Loucy (cell line): ENCODE data around the gene CORO1C.

ENCODE experiments used
- H2AFZ ChIP-seq: fragments of 200-600 bp; sonication (generic); 2 replicates; pipeline ENCODE4 v1.6.0; 2016; ENCODE audit warnings: antibody characterized with exemption, mild to moderate bottlenecking, low read length, moderate library complexity
- H3F3A ChIP-seq: fragments of 200-600 bp; 2 replicates; pipeline ENCODE4 v1.6.0; 2016; ENCODE audit warnings: antibody characterized with exemption, low read depth, mild to moderate bottlenecking
- H3K27me3 ChIP-seq: fragments of 200-600 bp; sonication (generic); 2 replicates; pipeline ENCODE4 v1.6.1; 2014; ENCODE audit warnings: low read length, mild to moderate bottlenecking; ENCODE audit not compliant: insufficient read depth, poor library complexity, severe bottlenecking
- H3K36me3 ChIP-seq: fragments of 200-600 bp; sonication (generic); 2 replicates; pipeline ENCODE4 v1.6.1; 2016; ENCODE audit warnings: low read length; ENCODE audit not compliant: insufficient read depth
- H3K4me1 ChIP-seq: fragments of 200-600 bp; sonication (generic); 2 replicates; pipeline ENCODE4 v1.5.1; 2014; ENCODE audit warnings: low read length, mild to moderate bottlenecking; ENCODE audit not compliant: insufficient read depth, poor library complexity, severe bottlenecking
- H3K4me2 ChIP-seq: fragments of 200-600 bp; sonication (generic); 2 replicates; pipeline ENCODE4 v1.6.0; 2014; ENCODE audit warnings: antibody characterized with exemption, low read length, low read depth, mild to moderate bottlenecking; ENCODE audit not compliant: poor library complexity, severe bottlenecking
- H3K4me3 ChIP-seq: fragments of 200-600 bp; sonication (generic); 2 replicates; pipeline ENCODE4 v1.5.1; 2014; ENCODE audit warnings: low read length, mild to moderate bottlenecking, mixed read lengths; ENCODE audit not compliant: poor library complexity, severe bottlenecking
- H3K79me2 ChIP-seq: fragments of 200-600 bp; sonication (generic); 2 replicates; pipeline ENCODE4 v1.6.1; 2014; ENCODE audit warnings: low read length; ENCODE audit not compliant: insufficient read depth
- H3K9ac ChIP-seq: fragments of 200-600 bp; sonication (generic); 2 replicates; pipeline ENCODE4 v1.6.0; 2014; ENCODE audit warnings: mild to moderate bottlenecking, low read depth, low read length, moderate library complexity; ENCODE audit not compliant: poor library complexity, severe bottlenecking
- H3K9me2 ChIP-seq: fragments of 200-600 bp; sonication (generic); replicated peaks from 2 replicates; pipeline ENCODE4 v1.6.1; 2016; ENCODE audit warnings: low read depth, low read length, mixed read lengths
- H3K9me3 ChIP-seq: fragments of 200-600 bp; sonication (generic); 2 replicates; pipeline ENCODE4 v1.6.1; 2014; ENCODE audit warnings: mild to moderate bottlenecking, antibody characterized with exemption, low read length, low read depth; ENCODE audit not compliant: insufficient read depth
- H4K20me1 ChIP-seq: fragments of 200-600 bp; sonication (generic); 2 replicates; pipeline ENCODE4 v1.6.0; 2014; ENCODE audit warnings: antibody characterized with exemption, low read length, mild to moderate bottlenecking; ENCODE audit not compliant: insufficient read depth, poor library complexity, severe bottlenecking
- CTCF ChIP-seq: fragments of 200-600 bp; sonication (generic); conservative IDR thresholded peaks from 2 replicates; pipeline ENCODE4 v1.5.1; 2014; ENCODE audit warnings: mild to moderate bottlenecking, antibody characterized with exemption, low read length
- EZH2phosphoT487 ChIP-seq: fragments of 200-600 bp; IDR thresholded peaks from 2 replicates; pipeline ENCODE4 v1.6.1; 2018; ENCODE audit warnings: antibody characterized with exemption, mild to moderate bottlenecking, moderate library complexity, borderline replicate concordance

CORO1C gene

GRCh38 chr12:108627134-108627920, 104.0 kb downstream of the CORO1C start:
- Histone ChIP-seq H3K4me3 (no peak overlapping the region), H3K36me3 (no peaks in the 10 kb centered on the region), H2AFZ (no peak overlapping the region), H4K20me1 (no peaks in the 10 kb centered on the region), H3F3A (no peaks in the 10 kb centered on the region), H3K9me2 (no peaks in the 10 kb centered on the region), H3K4me1 (peaks cover 41% of the 10 kb centered on the region), H3K4me2 (peak overlapping the region; percentile 56), H3K9me3 (no peaks in the 10 kb centered on the region), H3K79me2 (peaks cover 3% of the 10 kb centered on the region; the same call in 1 of the 2 replicates), H3K9ac (no peak overlapping the region), H3K27me3 (no peaks in the 10 kb centered on the region)
- TF ChIP-seq CTCF: no peak
- TF ChIP-seq EZH2phosphoT487: no peak

- Histone ChIP-seq H3K36me3 (no peaks in the 10 kb centered on the region), H3K9me3 (no peaks in the 10 kb centered on the region), H3K27me3 (no peaks in the 10 kb centered on the region), H3K4me1 (peaks cover 22% of the 10 kb centered on the region), H3F3A (no peaks in the 10 kb centered on the region), H3K4me2 (no peak overlapping the region), H3K9ac (no peak overlapping the region), H3K9me2 (no peaks in the 10 kb centered on the region), H3K4me3 (no peak overlapping the region), H3K79me2 (no peaks in the 10 kb centered on the region; the same call in 1 of the 2 replicates), H2AFZ (no peak overlapping the region), H4K20me1 (no peaks in the 10 kb centered on the region)
- TF ChIP-seq CTCF: no peak
- no peak for TF ChIP-seq EZH2phosphoT487
Observed at GRCh38 chr12:108625228-108625627, 106.1 kb downstream of the CORO1C start.

- H3K4me2 ChIP-seq: no peak overlapping the region
- no peaks in the 10 kb centered on the region for H3K79me2 ChIP-seq
- peaks cover 11% of the 10 kb centered on the region for H3K4me1 ChIP-seq
- H3K27me3 ChIP-seq: no peaks in the 10 kb centered on the region
- no peak overlapping the region for H3K9ac ChIP-seq
- H3K4me3 ChIP-seq: no peak overlapping the region
- H3K9me3 ChIP-seq: no peaks in the 10 kb centered on the region
- H3K36me3 ChIP-seq: no peaks in the 10 kb centered on the region
- TF ChIP-seq CTCF (no peak), EZH2phosphoT487 (no peak)
- no peak overlapping the region for H2AFZ ChIP-seq
- no peaks in the 10 kb centered on the region for H4K20me1 ChIP-seq
- H3K9me2 ChIP-seq: no peaks in the 10 kb centered on the region
- no peaks in the 10 kb centered on the region for H3F3A ChIP-seq
Observed at GRCh38 chr12:108623577-108623976, 107.7 kb downstream of the CORO1C start.
